HepG2 (cell line): Measurements from ENCODE around the gene RERE. TPM values are rescaled to one million over a fixed set of nuclear protein-coding genes. Genes with fewer than 3 reads are reported as not detected.

ENCODE experiments used
- AHDC1 ChIP-seq: sonication (generic); formaldehyde crosslinking; IDR thresholded peaks from 2 replicates; pipeline ENCODE4 v1.5.1; 2020; ENCODE audit warnings: mild to moderate bottlenecking, missing genetic modification reagents, borderline replicate concordance
- ARID4A ChIP-seq: sonication (generic); formaldehyde crosslinking; IDR thresholded peaks from 2 replicates; pipeline ENCODE4 v1.5.0; 2020; ENCODE audit warnings: mild to moderate bottlenecking, missing genetic modification reagents, borderline replicate concordance
- CSRNP2 ChIP-seq: sonication (generic); formaldehyde crosslinking; conservative IDR thresholded peaks from 2 replicates; pipeline ENCODE4 v1.8.0; 2022; ENCODE audit warnings: low read depth, missing genetic modification reagents
- GATAD2A ChIP-seq: IDR thresholded peaks from 2 replicates; pipeline ENCODE4 v1.6.1; 2016
- HMGXB3 ChIP-seq: sonication (generic); formaldehyde crosslinking; IDR thresholded peaks from 2 replicates; pipeline ENCODE4 v1.4.0; 2020; ENCODE audit warnings: missing genetic modification reagents, borderline replicate concordance
- RXRA ChIP-seq: sonication (generic); formaldehyde crosslinking; IDR thresholded peaks from 2 replicates; pipeline ENCODE4 v1.5.1; 2020; ENCODE audit warnings: missing genetic modification reagents
- SYNCRIP ChIP-seq: fragments of 200-400 bp; formaldehyde crosslinking; IDR thresholded peaks from 2 replicates; pipeline ENCODE4 v1.6.1; 2018; ENCODE audit warnings: mild to moderate bottlenecking, low read depth, low read length; ENCODE audit not compliant: insufficient read depth
- ZNF414 ChIP-seq: sonication (generic); formaldehyde crosslinking; IDR thresholded peaks from 2 replicates; pipeline ENCODE4 v1.5.0; 2020; ENCODE audit warnings: missing genetic modification reagents
- ZNF615 ChIP-seq: sonication (generic); formaldehyde crosslinking; IDR thresholded peaks from 2 replicates; pipeline ENCODE4 v1.5.0; 2020; ENCODE audit warnings: mild to moderate bottlenecking, missing genetic modification reagents, borderline replicate concordance
- ZNF644 ChIP-seq: IDR thresholded peaks from 2 replicates; pipeline ENCODE4 v1.6.1; 2016; ENCODE audit warnings: low read depth
- polyA plus RNA-seq, 8 experiments: library from polyadenylated mRNA; depleted of rRNA in 3 of 8; stranded (reverse) in 7 of 8; unstranded in 1 of 8; fragments of >200 nt; fragmentation: Illumina TruSeq in 4 of 8; extraction: Trizol in 4 of 8; gene quantifications; 2 replicates each; pipeline versions ENCODE4 v1.2.1 to v1.2.3, GENCODE V29; 2011 to 2016; ENCODE audit warnings: low read depth in 4 of 8, missing spikeins in 1 of 8, mixed read lengths in 1 of 8; ENCODE audit not compliant: insufficient read depth in 1 of 8
- total RNA-seq, 5 experiments: library from RNA; depleted of rRNA; stranded (reverse); fragments of >200 nt; fragmentation: Illumina TruSeq; extraction: Trizol; gene quantifications; 2 replicates each; pipeline ENCODE4 v1.2.3, GENCODE V29; 2016; ENCODE audit warnings: low read depth in 1 of 5

The RERE gene
- total and polyA plus RNA-seq, 2 of the 13 experiments (the other 11 are each of a cell fraction or from before 2014, with no cell fraction given) = 18.3 to 21.9 TPM

GRCh38 chr1:8667869-8668594 lies 149.4 kb downstream of the RERE start (continued):
- 0 out of 2 replicates have a peak, but pooled peaks have one; percentile 57 for TF ChIP-seq HMGXB3 (CRISPR knock-in tag)
- no peak for TF ChIP-seq SYNCRIP
- peak; percentile 74 for TF ChIP-seq GATAD2A (CRISPR knock-in tag)
- no peak for TF ChIP-seq ZNF615 (CRISPR knock-in tag)
- TF ChIP-seq CSRNP2 (CRISPR knock-in tag) = no peak
- TF ChIP-seq ZNF414 (CRISPR knock-in tag) = no peak
- TF ChIP-seq ZNF644 = 0 out of 2 replicates have a peak, but pooled peaks have one; percentile 18
- peak; percentile 68; the same call in 1 of the 2 replicates for TF ChIP-seq AHDC1 (CRISPR knock-in tag)
- peak; percentile 71; the same call in 1 of the 2 replicates for TF ChIP-seq RXRA (CRISPR knock-in tag)
- no peak for TF ChIP-seq ARID4A (CRISPR knock-in tag)
